SH-SY5Y (cell line): ENCODE measurements around the gene KSR1.

Experiments
- GATA2 ChIP-seq: IDR thresholded peaks from 2 replicates; pipeline ENCODE4 v1.6.1; 2011; ENCODE audit warnings: mild to moderate bottlenecking, low read depth, low read length
- GATA3 ChIP-seq: IDR thresholded peaks from 2 replicates; pipeline ENCODE4 v1.6.1; 2011; ENCODE audit warnings: low read depth, mild to moderate bottlenecking, low read length, moderate library complexity

DNA sequence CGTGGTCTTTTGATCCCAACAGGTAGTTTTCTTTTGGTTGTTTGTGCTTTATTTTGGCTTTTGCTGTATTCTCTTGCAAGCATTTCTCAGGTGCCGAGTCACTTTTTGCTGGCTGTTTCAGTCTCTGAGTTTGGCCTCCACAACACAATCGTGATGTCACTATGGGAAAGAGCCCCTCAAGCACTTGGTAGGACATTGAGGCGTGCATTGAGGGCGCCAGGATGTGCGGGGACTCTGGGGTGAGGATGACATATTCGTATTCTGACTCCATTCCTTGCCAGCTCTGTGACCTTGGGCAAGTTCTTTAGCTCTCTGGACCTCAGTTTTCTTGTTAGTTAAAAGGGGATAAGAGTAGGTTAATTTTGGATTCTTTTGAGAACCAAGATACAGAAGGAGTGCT lies 13.0 kb downstream of the KSR1 start:
- no peak for TF ChIP-seq GATA2
- no peak for TF ChIP-seq GATA3
